Endothelial cell of umbilical vein (primary cell): ENCODE data around the gene VTA1. TPM values are rescaled to one million over a fixed set of nuclear protein-coding genes. Genes with fewer than 3 reads are reported as not detected.

Source experiments
- BruUV-seq: library from RNA; stranded (reverse); fragments of 400-500 nt; replicated peaks from 2 replicates; lab custom pipeline; 2021; lab: Mats Ljungman, UMichigan
- CTCF ChIA-PET: fragments of 300-600, 350-600 bp; sonication (Branson Sonifier 250); formaldehyde crosslinking; loops from one replicate; lab custom pipeline; 2021; ENCODE audit warnings: antibody characterized with exemption, inconsistent platforms; lab: Charles Lee
- POLR2A ChIA-PET: fragments of 300-600, 350-600 bp; sonication (Branson Sonifier 250); formaldehyde crosslinking; loops from one replicate; lab custom pipeline; 2021; ENCODE audit warnings: antibody characterized with exemption, inconsistent platforms; lab: Charles Lee
- DNase-seq: peaks from one replicate; pipeline ENCODE4 v3.0.0-alpha.2; 2011; ENCODE audit warnings: low read depth, low spot score
- FAIRE-seq: peaks from 2 replicates; lab custom pipeline; 2011; peaks lifted over from hg19 to GRCh38; lab: Jason Lieb, UNC
- H2AFZ ChIP-seq: 2 replicates; pipeline ENCODE4 v1.6.0; 2012; ENCODE audit warnings: low read depth, low read length, control low read depth, inconsistent platforms
- H3K27ac ChIP-seq: 2 replicates; pipeline ENCODE4 v1.5.1; 2011; ENCODE audit warnings: low read depth, mild to moderate bottlenecking, control low read depth, low read length, moderate library complexity; ENCODE audit not compliant: insufficient read depth
- H3K27me3 ChIP-seq, 2 experiments: 2 replicates each; pipeline versions ENCODE4 v1.6.0 to v1.6.1; 2011; ENCODE audit warnings: low read length in 2 of 2, mixed read lengths in 1 of 2; ENCODE audit not compliant: control insufficient read depth in 2 of 2, insufficient read depth in 2 of 2
- H3K36me3 ChIP-seq, 2 experiments: 2 replicates in 1 of 2; 3 replicates in 1 of 2; pipeline ENCODE4 v1.5.1; 2011; ENCODE audit warnings: low read length in 2 of 2, mild to moderate bottlenecking in 1 of 2, moderate library complexity in 1 of 2; ENCODE audit not compliant: control insufficient read depth in 2 of 2, insufficient read depth in 2 of 2; ENCODE audit errors: extremely low read depth in 1 of 2
- H3K4me1 ChIP-seq: 3 replicates; pipeline ENCODE4 v1.5.1; 2011; ENCODE audit warnings: mild to moderate bottlenecking, low read length; ENCODE audit not compliant: control insufficient read depth, insufficient read depth; ENCODE audit errors: extremely low read depth
- H3K4me2 ChIP-seq: 2 replicates; pipeline ENCODE4 v1.6.1; 2011; ENCODE audit warnings: low read length, control low read depth, mixed read lengths; ENCODE audit not compliant: insufficient read depth
- H3K4me3 ChIP-seq, 3 experiments: fragments of 200-600 bp in 1 of 3; sonication (generic), shearing (Covaris generic) in 1 of 3; replicated peaks in 1 of 3; 2 replicates each; pipeline ENCODE4 v1.5.1; 2011 to 2016; ENCODE audit warnings: control low read depth in 3 of 3, low read length in 3 of 3, mild to moderate bottlenecking in 2 of 3, inconsistent platforms in 1 of 3, low read depth in 1 of 3, moderate library complexity in 1 of 3; ENCODE audit not compliant: insufficient read depth in 1 of 3
- H3K79me2 ChIP-seq: 2 replicates; pipeline ENCODE4 v1.6.0; 2012; ENCODE audit warnings: low read length, inconsistent platforms; ENCODE audit not compliant: control insufficient read depth, insufficient read depth
- H3K9ac ChIP-seq: replicated peaks from 2 replicates; pipeline ENCODE3; 2011; ENCODE audit warnings: low read length, control low read depth; ENCODE audit not compliant: insufficient read depth; ENCODE audit errors: extremely low read depth
- H3K9me1 ChIP-seq: replicated peaks from 3 replicates; pipeline ENCODE4 v1.6.0; 2011; ENCODE audit warnings: mild to moderate bottlenecking, low read length; ENCODE audit not compliant: control insufficient read depth, insufficient read depth; ENCODE audit errors: extremely low read depth
- H3K9me3 ChIP-seq: replicated peaks from 2 replicates; pipeline ENCODE4 v1.5.1; 2012; ENCODE audit warnings: low read length, inconsistent platforms; ENCODE audit not compliant: control insufficient read depth, insufficient read depth
- H4K20me1 ChIP-seq: replicated peaks from 2 replicates; pipeline ENCODE3; 2011; ENCODE audit warnings: mild to moderate bottlenecking, low read length; ENCODE audit not compliant: control insufficient read depth, insufficient read depth; ENCODE audit errors: extremely low read depth
- EZH2 ChIP-seq: IDR thresholded peaks from 2 replicates; pipeline ENCODE4 v1.6.1; 2012; ENCODE audit warnings: borderline replicate concordance, low read depth, mild to moderate bottlenecking, moderate library complexity, low read length, inconsistent platforms; ENCODE audit not compliant: severe bottlenecking
- FOS ChIP-seq: IDR thresholded peaks from 2 replicates; pipeline ENCODE4 v1.6.1; 2011; ENCODE audit warnings: mild to moderate bottlenecking, low read length, moderate library complexity, borderline replicate concordance; ENCODE audit not compliant: insufficient read depth
- GATA2 ChIP-seq: IDR thresholded peaks from 2 replicates; pipeline ENCODE4 v1.7.0; 2011; ENCODE audit warnings: low read depth, mild to moderate bottlenecking, moderate library complexity, mixed read lengths, low read length; ENCODE audit not compliant: insufficient read length, insufficient read depth
- JUN ChIP-seq: IDR thresholded peaks from 2 replicates; pipeline ENCODE4 v1.6.1; 2011; ENCODE audit warnings: borderline replicate concordance, low read depth; ENCODE audit not compliant: insufficient read length, insufficient read depth
- MYC ChIP-seq: IDR thresholded peaks from one replicate; pipeline ENCODE4 v1.6.1; 2011; ENCODE audit warnings: mild to moderate bottlenecking, low read depth, low read length
- POLR2A ChIP-seq: IDR thresholded peaks from 2 replicates; pipeline ENCODE4 v1.6.1; 2012; ENCODE audit warnings: low read depth, mild to moderate bottlenecking, control low read depth, low read length
- POLR2AphosphoS5 ChIP-seq: IDR thresholded peaks from 2 replicates; pipeline ENCODE4 v1.6.1; 2012; ENCODE audit warnings: low read depth, mild to moderate bottlenecking, control low read depth, low read length, moderate library complexity; ENCODE audit not compliant: insufficient read depth
- dilution Hi-C: fragments of 300-500 bp; cut with MboI; formaldehyde crosslinking; loops from one replicate; pipeline ENCODE4 v1.15.0; 2019; ENCODE audit warnings: low sequenced_read_pairs; ENCODE audit not compliant: extremely low pct_ligation_motif_present
- intact Hi-C: fragments of 100-400 bp; cut with micrococcal nuclease; formaldehyde crosslinking; loops from one replicate; pipeline ENCODE4 v1.10.0; 2022
- polyA plus RNA-seq, 4 experiments: library from polyadenylated mRNA; depleted of rRNA in 3 of 4; stranded (reverse) in 3 of 4; unstranded in 1 of 4; fragments of >200 nt; gene quantifications; 2 replicates each; pipeline versions ENCODE4 v1.2.1 to v1.2.3, GENCODE V29; 2011 to 2012; ENCODE audit warnings: missing spikeins in 1 of 4
- total RNA-seq: library from RNA; stranded (reverse); gene quantifications from 2 replicates; pipeline ENCODE4 v1.2.3, GENCODE V29; 2021
- TF ChIP-seq, protein P1 (sequence below), 2 donors: IDR thresholded peaks; 1 replicate in 1 of 2; 2 replicates in 1 of 2; pipeline ENCODE4 v1.5.1; 2011; ENCODE audit warnings: low read length in 2 of 2, mild to moderate bottlenecking in 2 of 2, moderate library complexity in 2 of 2, control low read depth in 1 of 2, inconsistent platforms in 1 of 2, low read depth in 1 of 2; ENCODE audit not compliant: insufficient read depth in 1 of 2; ENCODE audit errors: extremely low read depth in 1 of 2
- TF ChIP-seq, protein P2 (sequence below): IDR thresholded peaks from 2 replicates; pipeline ENCODE4 v1.6.1; 2011; ENCODE audit not compliant: insufficient read depth, insufficient read length

The VTA1 gene
- total and polyA plus RNA-seq, 2 donors (not counting 3 experiments of a cell fraction or from before 2014, with no cell fraction given) = 39.0 to 40.9 TPM

DNA sequence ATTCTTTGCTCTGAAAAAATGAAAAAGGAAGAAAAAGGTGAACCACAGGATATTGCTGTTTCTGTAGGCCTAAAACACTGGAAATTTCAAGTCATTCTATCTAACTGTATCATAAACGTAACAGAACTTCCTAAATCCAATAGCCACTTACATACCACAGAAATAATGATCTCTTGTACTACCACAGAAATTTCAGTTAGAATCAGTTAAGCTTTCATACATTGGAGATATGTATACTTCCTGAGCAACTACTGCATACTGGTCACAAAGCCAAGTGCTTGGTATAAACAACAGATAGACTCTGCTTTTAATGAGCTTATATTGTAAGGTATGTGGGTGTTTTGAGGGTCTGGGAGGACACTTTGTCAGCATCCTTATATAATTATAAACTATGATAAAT lies 38.6 kb downstream of the VTA1 start:
- H3K9me3 ChIP-seq = no peaks in the 10 kb centered on the region
- H3K4me2 ChIP-seq = no peak overlapping the region
- ChIA-PET CTCF (interaction anchor here (0.9 to 3.4 kb wide), 5 partner anchors 10 to 142 kb away, joined by 3 to 25 read pairs (median 9); no protein-coding TSS in a partner anchor), POLR2A (no interaction called here)
- H3K79me2 ChIP-seq = no peaks in the 10 kb centered on the region
- no TSS peak for BruUV-seq
- dilution Hi-C loops (no loop called here), intact Hi-C loops (no loop called here)
- peaks cover 2% of the 10 kb centered on the region for H3K4me1 ChIP-seq
- no peak overlapping the region for H3K27ac ChIP-seq
- H3K9ac ChIP-seq = no peak overlapping the region
- no peaks in the 10 kb centered on the region for H3K27me3 ChIP-seq
- H3K9me1 ChIP-seq = no peaks in the 10 kb centered on the region
- TF ChIP-seq EZH2 (no peak), POLR2AphosphoS5 (no peak), GATA2 (no peak), POLR2A (no peak), JUN (no peak), MYC (no peak), FOS (no peak)
- TF ChIP-seq, protein P1, sequence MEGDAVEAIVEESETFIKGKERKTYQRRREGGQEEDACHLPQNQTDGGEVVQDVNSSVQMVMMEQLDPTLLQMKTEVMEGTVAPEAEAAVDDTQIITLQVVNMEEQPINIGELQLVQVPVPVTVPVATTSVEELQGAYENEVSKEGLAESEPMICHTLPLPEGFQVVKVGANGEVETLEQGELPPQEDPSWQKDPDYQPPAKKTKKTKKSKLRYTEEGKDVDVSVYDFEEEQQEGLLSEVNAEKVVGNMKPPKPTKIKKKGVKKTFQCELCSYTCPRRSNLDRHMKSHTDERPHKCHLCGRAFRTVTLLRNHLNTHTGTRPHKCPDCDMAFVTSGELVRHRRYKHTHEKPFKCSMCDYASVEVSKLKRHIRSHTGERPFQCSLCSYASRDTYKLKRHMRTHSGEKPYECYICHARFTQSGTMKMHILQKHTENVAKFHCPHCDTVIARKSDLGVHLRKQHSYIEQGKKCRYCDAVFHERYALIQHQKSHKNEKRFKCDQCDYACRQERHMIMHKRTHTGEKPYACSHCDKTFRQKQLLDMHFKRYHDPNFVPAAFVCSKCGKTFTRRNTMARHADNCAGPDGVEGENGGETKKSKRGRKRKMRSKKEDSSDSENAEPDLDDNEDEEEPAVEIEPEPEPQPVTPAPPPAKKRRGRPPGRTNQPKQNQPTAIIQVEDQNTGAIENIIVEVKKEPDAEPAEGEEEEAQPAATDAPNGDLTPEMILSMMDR (IDR thresholded peaks at IDR 0.05; ENCODE audit: extremely low read depth in 1 of 2, insufficient read depth in 1 of 2, low read depth in 1 of 2, low read length in 2 of 2) = no peak
- TF ChIP-seq, protein P2, sequence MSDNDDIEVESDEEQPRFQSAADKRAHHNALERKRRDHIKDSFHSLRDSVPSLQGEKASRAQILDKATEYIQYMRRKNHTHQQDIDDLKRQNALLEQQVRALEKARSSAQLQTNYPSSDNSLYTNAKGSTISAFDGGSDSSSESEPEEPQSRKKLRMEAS = no peak
- no peaks in the 10 kb centered on the region for H3K36me3 ChIP-seq
- DNase-seq (no peak), FAIRE-seq (no peak)
- no peak overlapping the region for H3K4me3 ChIP-seq
- no peak overlapping the region for H2AFZ ChIP-seq
- H4K20me1 ChIP-seq = no peaks in the 10 kb centered on the region
